Measurements from ENCODE around the gene DNAJC8.

DNAJC8 gene

GRCh38 chr1:28247612-28248272 is 14.9 kb upstream of the DNAJC8 start:
- no peak for DNase-seq

DNA sequence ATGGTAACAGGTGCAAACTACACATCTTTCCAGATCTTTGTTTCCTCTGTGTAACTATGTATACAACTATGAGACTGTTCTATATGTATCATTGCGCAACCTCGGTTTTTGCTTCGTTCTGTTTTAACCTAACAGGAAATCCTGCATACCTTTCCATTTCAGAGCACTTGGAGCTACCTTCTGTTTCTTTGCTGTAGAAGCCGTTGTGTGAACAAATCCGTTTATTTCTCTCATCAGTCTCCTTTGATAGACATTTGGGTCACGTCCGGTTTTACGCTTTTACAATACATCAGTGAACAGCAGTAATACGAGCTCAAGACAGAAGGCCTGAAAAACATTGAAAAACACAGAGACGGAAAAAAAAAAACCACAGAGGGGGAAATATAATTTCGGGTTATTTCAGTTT is 13.6 kb upstream of the DNAJC8 start:
- H3K9me3 ChIP-seq (ENCODE audit: insufficient read depth, low read length, severe bottlenecking) = no peaks in the 10 kb centered on the region
- peak overlapping the region; percentile 62 for H2AFZ ChIP-seq (ENCODE audit: low read depth, low read length)
- H4K20me1 ChIP-seq (ENCODE audit: insufficient read depth, low read length) = no peaks in the 10 kb centered on the region
- H3K79me2 ChIP-seq (ENCODE audit: insufficient read depth, low read length) = peaks cover 6% of the 10 kb centered on the region
- H3K9ac ChIP-seq (ENCODE audit: low read depth, low read length) = peak overlapping the region; percentile 59
- H3K27me3 ChIP-seq (ENCODE audit: insufficient read depth, low read length, poor library complexity) = no peaks in the 10 kb centered on the region
- H3K27ac ChIP-seq (ENCODE audit: low read length) = peak overlapping the region; percentile 73
- no peak for ATAC-seq (ENCODE audit: insufficient read depth, low read depth)
- DNase-seq = peak; percentile 32
- no peaks in the 10 kb centered on the region for H3K36me3 ChIP-seq (ENCODE audit: insufficient read depth, low read length)
- H3K4me2 ChIP-seq (ENCODE audit: insufficient read depth, low read length) = peak overlapping the region; percentile 62
- H3K4me1 ChIP-seq (ENCODE audit: insufficient read depth, low read length) = peaks cover 43% of the 10 kb centered on the region
- peak overlapping the region; percentile 46 to 54 for H3K4me3 ChIP-seq (ENCODE audit: low read depth in 1 of 2, low read length in 2 of 2)
- no peak for TF ChIP-seq EZH2 (IDR thresholded peaks at IDR 0.05; ENCODE audit: borderline replicate concordance, low read depth, low read length, severe bottlenecking)
- TF ChIP-seq, protein P1, sequence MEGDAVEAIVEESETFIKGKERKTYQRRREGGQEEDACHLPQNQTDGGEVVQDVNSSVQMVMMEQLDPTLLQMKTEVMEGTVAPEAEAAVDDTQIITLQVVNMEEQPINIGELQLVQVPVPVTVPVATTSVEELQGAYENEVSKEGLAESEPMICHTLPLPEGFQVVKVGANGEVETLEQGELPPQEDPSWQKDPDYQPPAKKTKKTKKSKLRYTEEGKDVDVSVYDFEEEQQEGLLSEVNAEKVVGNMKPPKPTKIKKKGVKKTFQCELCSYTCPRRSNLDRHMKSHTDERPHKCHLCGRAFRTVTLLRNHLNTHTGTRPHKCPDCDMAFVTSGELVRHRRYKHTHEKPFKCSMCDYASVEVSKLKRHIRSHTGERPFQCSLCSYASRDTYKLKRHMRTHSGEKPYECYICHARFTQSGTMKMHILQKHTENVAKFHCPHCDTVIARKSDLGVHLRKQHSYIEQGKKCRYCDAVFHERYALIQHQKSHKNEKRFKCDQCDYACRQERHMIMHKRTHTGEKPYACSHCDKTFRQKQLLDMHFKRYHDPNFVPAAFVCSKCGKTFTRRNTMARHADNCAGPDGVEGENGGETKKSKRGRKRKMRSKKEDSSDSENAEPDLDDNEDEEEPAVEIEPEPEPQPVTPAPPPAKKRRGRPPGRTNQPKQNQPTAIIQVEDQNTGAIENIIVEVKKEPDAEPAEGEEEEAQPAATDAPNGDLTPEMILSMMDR (IDR thresholded peaks at IDR 0.05; ENCODE audit: borderline replicate concordance, extremely low read depth, low read length, poor library complexity, severe bottlenecking) = no peak

More at GRCh38 chr1:28247612-28248272, 14.9 kb upstream of the DNAJC8 start:
- H3K4me2 ChIP-seq (ENCODE audit: insufficient read depth, low read length) = peak overlapping the region; percentile 65
- H3K4me1 ChIP-seq (ENCODE audit: insufficient read depth, low read length) = peaks cover 43% of the 10 kb centered on the region
- peaks cover 6% of the 10 kb centered on the region for H3K79me2 ChIP-seq (ENCODE audit: insufficient read depth, low read length)
- H3K9me3 ChIP-seq (ENCODE audit: insufficient read depth, low read length, severe bottlenecking) = no peaks in the 10 kb centered on the region
- peak overlapping the region; percentile 57 for H3K9ac ChIP-seq (ENCODE audit: low read depth, low read length)
- no peaks in the 10 kb centered on the region for H3K27me3 ChIP-seq (ENCODE audit: insufficient read depth, low read length, poor library complexity)
- peak overlapping the region; percentile 75 for H3K27ac ChIP-seq (ENCODE audit: low read length)
- H4K20me1 ChIP-seq (ENCODE audit: insufficient read depth, low read length) = no peaks in the 10 kb centered on the region
- TF ChIP-seq EZH2 (IDR thresholded peaks at IDR 0.05; ENCODE audit: borderline replicate concordance, low read depth, low read length, severe bottlenecking) = no peak
- peak overlapping the region; percentile 76 for H2AFZ ChIP-seq (ENCODE audit: low read depth, low read length)
- peak overlapping the region; percentile 25 to 54; a peak in 3 of 4 replicates for H3K4me3 ChIP-seq (ENCODE audit: low read depth in 1 of 2, low read length in 2 of 2)
- ATAC-seq (ENCODE audit: insufficient read depth, low read depth) = no peak
- no peaks in the 10 kb centered on the region for H3K36me3 ChIP-seq (ENCODE audit: insufficient read depth, low read length)

- no peak overlapping the region for H3K4me3 ChIP-seq (ENCODE audit: low read depth in 1 of 2, low read length in 2 of 2)
- DNase-seq = no peak
- H4K20me1 ChIP-seq (ENCODE audit: insufficient read depth, low read length) = no peaks in the 10 kb centered on the region
- ATAC-seq (ENCODE audit: insufficient read depth, low read depth) = no peak
- H3K27me3 ChIP-seq (ENCODE audit: insufficient read depth, low read length, poor library complexity) = no peaks in the 10 kb centered on the region
- no peaks in the 10 kb centered on the region for H3K9me3 ChIP-seq (ENCODE audit: insufficient read depth, low read length, severe bottlenecking)
- peaks cover 6% of the 10 kb centered on the region for H3K79me2 ChIP-seq (ENCODE audit: insufficient read depth, low read length)
- H3K4me1 ChIP-seq (ENCODE audit: insufficient read depth, low read length) = peaks cover 38% of the 10 kb centered on the region
- no peak overlapping the region for H3K4me2 ChIP-seq (ENCODE audit: insufficient read depth, low read length)
- TF ChIP-seq EZH2 (IDR thresholded peaks at IDR 0.05; ENCODE audit: borderline replicate concordance, low read depth, low read length, severe bottlenecking) = no peak
- TF ChIP-seq, protein P1 (IDR thresholded peaks at IDR 0.05; ENCODE audit: borderline replicate concordance, extremely low read depth, low read length, poor library complexity, severe bottlenecking) = no peak
- H3K36me3 ChIP-seq (ENCODE audit: insufficient read depth, low read length) = no peaks in the 10 kb centered on the region
- H3K9ac ChIP-seq (ENCODE audit: low read depth, low read length) = no peak overlapping the region
- no peak overlapping the region for H3K27ac ChIP-seq (ENCODE audit: low read length)
- H2AFZ ChIP-seq (ENCODE audit: low read depth, low read length) = no peak overlapping the region
These were observed 11.9 kb upstream of the DNAJC8 start for GRCh38 chr1:28244549-28245251.

DNA sequence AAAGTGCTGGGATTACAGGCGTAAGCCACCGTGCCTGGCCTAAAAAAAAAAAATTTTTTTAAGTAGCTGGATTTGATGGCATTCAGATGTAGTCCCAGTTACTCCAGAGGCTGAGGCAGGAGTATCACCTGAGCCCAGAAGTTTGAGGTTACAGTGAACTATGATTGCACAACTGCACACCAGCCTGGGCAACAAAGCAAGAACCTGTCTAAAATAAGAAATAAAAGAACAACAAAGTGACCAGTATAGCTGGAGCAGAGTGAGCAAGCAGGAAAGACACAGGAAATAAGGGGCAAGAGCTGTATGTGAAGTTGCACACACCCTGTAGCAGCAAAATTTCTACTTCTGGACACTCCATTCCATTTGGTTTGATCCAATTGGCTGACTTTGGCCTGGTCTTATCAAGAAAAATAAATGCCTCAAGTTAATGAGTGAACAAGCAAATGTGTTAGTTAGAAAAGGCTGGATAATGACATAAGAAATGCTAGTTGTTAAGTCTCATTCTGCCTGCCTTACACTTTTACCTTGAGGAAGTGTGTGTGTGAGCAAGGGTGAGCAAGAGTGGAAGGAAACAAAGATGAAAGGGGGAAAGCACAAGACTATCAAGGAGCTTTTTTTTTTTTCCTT is 11.0 kb upstream of the DNAJC8 start:
- no peak overlapping the region for H3K9ac ChIP-seq (ENCODE audit: low read depth, low read length)
- no peak for DNase-seq
- no peak overlapping the region for H3K27ac ChIP-seq (ENCODE audit: low read length)

More for the DNA sequence above, 11.0 kb upstream of the DNAJC8 start:
- Histone ChIP-seq H4K20me1 (ENCODE audit: insufficient read depth, low read length) (no peaks in the 10 kb centered on the region), H3K4me3 (ENCODE audit: low read depth in 1 of 2, low read length in 2 of 2) (no peak overlapping the region), H3K79me2 (ENCODE audit: insufficient read depth, low read length) (peaks cover 6% of the 10 kb centered on the region), H3K9me3 (ENCODE audit: insufficient read depth, low read length, severe bottlenecking) (no peaks in the 10 kb centered on the region), H3K4me1 (ENCODE audit: insufficient read depth, low read length) (peaks cover 29% of the 10 kb centered on the region), H3K36me3 (ENCODE audit: insufficient read depth, low read length) (peaks cover 2% of the 10 kb centered on the region; the same call in 1 of the 2 replicates), H2AFZ (ENCODE audit: low read depth, low read length) (no peak overlapping the region), H3K27me3 (ENCODE audit: insufficient read depth, low read length, poor library complexity) (no peaks in the 10 kb centered on the region), H3K4me2 (ENCODE audit: insufficient read depth, low read length) (no peak overlapping the region)
- no peak for ATAC-seq (ENCODE audit: insufficient read depth, low read depth)
- TF ChIP-seq EZH2 (IDR thresholded peaks at IDR 0.05; ENCODE audit: borderline replicate concordance, low read depth, low read length, severe bottlenecking) = no peak
- TF ChIP-seq, protein P1 (IDR thresholded peaks at IDR 0.05; ENCODE audit: borderline replicate concordance, extremely low read depth, low read length, poor library complexity, severe bottlenecking) = no peak

Measured in DND-41 (cell line).